GM18861 (cell line): Measurements from ENCODE around the gene RP2.

Experiments used
- ATAC-seq: cut with Tn5 transposase; IDR thresholded peaks from one replicate; pipeline ENCODE4 v1.9.1; 2021; ENCODE audit not compliant: unreplicated experiment

Gene RP2

DNA sequence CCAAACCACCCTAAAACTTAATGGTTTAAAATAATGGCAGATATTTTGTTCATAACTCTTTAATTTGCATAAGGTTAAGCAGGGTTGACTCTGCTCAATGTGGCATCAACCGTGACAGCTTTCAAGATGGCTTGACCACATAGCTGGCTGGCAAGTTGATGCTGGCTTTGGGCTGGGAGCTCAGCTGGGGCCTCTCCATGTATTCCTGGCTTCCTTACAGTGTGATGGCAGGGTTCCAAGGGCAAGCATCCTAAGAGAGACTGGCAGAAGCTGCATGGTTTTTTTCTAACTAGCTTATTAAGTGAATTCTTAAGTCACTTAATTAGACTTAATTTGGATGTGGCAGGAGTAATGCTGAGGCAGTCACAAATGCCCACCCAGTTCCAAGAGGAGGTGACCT, 4.5 kb downstream of the RP2 start:
- ATAC-seq = peak; percentile 28

DNA sequence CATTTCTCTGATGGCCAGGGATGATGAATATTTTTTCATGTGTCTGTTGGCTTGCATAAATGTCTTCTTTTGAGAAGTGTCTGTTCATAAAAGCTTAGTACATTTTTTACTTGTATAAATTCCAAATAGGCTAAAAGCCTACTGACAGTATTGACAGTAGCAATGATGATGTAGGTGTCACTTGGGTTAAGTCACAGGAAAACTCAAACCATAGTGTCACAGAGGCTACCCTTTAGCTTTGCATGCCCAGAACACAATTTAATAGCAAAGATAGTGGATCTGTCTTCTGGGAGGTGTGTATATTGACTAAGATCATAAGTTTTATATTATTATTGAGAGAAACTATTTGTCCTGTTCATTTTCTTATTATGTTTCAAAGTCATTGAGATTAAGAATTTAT, 8.1 kb downstream of the RP2 start:
- no peak for ATAC-seq

DNA sequence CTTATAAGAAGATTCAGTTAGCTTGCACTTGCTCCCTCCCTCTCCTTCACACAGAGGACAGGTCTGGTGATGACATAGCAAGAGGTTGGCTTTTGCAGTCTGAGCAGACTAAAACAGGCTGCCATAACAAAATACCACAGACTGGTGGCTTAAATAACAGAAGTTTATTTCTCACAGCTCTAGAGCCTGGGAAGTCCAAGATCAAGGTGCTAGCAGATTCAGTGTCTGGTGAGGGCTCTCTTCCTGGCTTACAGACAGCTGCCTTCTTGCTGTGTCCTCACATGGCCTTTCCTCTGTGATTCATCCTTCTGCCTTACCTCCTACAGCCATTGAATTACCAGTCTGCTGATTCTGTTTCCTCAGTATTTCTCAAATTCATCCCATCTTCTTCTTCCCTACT, 13.1 kb downstream of the RP2 start:
- ATAC-seq = no peak

DNA sequence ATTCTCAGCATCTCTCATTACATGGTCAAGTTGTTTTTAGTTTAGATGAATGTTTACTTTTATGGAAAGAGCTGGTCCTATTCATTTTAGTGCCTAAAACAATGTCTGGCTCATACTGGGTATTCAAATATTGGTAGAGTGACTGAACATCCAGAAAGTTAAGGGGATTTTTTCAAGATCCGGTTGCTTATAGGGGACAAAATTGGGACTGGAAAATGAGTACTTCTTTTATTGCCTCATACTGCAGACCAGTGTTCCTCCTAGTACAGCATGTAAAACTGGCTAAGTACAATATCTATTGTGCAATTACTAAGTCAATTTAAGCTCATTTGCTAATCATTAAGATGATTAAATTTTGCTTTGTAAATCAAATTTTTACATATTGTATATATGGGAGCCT, 13.9 kb downstream of the RP2 start:
- ATAC-seq = no peak

DNA sequence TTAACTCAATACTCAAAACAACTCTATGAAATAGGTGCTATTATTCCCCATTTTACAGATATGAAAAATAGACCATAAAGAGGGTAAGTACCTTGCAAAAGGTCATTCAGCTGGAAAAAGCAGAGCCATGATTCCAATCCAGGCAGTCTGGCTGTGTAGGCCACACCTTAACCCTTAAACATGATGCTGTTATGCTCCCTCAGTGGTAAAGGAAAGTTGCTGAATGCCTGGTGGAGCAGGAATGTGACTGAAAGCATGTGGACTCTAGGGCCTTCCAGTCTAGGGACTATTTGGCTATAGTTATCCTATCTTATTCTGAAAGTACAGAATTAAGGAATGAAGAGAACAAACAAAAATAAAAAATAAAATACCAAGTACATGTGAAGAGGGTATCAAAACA, 19.6 kb downstream of the RP2 start:
- no peak for ATAC-seq

DNA sequence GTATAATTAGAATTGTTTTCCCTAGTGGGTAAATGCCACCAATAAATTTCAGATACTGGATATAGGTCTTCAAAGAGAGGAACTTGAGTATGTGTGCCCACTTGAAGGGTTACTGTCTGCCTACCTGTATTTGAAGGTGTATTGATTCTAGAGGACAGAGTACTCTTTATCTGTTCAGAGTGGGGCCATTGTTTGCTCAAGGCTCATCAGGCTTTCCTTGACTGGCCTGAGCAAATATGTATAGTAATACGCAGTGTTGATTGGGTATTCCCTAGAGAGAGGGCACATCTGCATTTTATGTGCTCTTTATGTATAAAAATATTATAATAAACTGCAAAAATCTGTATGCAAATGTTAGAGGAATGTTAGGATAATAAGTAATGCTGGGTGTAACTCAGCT, 23.7 kb downstream of the RP2 start:
- ATAC-seq = no peak

DNA sequence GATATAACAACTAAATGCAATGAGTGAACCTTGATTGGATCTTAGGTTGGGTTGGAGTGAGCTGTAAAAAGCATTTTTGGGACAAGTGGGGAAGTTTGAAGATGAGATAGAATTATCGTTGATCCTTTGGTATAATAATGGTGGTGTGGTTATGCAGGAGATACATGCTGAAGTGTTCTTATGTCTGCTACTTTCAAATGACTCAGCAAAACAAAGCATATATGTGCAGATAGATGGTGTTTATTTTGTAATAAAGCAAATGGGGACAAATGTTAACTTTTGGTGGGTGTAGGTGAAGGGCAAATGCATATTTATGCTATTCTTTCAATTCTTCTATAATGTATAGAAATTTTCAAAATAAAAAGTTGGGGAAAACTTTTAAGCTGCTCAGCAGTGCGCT, 26.2 kb downstream of the RP2 start:
- ATAC-seq = no peak

DNA sequence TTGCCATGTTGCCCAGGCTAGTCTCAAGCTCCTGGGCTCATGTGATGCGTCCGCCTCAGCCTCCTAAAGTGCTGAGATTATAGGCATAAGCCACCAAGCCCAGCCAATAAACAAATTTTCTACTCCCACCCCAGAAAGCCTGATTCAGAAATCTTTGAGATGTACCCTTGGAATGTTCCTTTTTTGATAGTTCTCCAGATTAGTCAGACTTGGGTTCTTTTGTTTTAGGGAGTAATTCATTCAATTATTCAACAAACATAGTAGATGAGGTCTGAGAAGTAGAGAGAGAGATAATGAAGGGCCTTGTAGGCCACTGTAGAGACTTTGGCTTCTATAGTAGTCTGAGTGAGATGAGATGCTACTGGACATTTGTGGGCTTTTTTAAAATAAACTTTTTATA, 27.8 kb downstream of the RP2 start:
- no peak for ATAC-seq

DNA sequence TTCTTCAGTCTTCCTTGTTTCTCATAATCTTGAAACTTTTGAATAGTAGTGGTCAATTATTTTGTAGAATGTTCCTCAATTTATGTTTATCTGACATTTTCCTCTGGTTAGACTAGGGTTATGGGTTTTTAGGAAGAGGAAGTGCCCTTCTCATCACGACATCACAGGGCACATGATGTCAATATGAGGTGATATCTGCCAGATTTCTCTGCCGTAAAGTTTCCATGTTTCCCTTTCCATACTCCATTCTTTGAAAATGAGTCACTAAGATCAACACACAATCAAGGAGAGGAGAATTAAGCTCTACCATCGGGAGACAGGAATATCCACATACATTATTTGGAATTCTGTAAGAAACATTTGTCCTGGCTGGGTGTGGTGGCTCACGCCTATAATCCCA, 28.4 kb downstream of the RP2 start:
- ATAC-seq = no peak

DNA sequence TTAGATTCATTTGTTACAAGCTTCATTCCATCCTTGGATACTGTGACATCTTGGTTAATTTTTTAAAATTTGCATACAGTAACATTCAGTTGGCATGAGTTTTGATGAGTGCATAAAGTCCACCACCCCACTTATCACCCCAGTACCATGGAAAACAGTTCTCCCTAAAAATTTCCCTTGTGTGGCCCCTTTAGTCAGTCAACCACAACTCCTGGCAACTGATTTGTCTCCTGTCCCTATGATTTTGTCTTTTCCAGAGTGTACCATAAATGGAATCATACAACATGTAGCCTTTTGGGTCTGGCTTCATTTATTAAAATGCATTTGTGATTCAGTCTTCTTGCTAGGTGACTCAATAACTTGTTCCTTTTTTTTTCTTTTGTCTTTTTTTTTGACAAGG, 29.9 kb downstream of the RP2 start:
- no peak for ATAC-seq

DNA sequence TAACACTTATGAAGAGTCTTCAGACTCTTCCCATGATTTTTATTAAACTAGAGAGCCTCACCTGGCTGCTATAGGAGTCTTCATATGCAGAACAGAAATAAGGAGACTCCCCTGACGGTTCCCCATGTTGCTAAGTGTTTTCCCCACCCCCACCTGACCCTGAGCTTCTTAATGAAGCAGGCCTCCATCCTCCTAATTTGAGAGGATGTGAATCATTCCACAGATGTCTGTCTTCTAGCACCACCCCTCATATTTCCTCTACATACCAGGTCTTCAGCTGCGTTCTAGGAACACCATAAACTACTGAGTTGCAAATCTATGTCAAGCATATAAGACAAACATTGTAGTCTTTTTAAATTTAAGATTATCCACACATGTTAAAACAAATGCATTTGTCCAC, 36.9 kb downstream of the RP2 start:
- no peak for ATAC-seq

DNA sequence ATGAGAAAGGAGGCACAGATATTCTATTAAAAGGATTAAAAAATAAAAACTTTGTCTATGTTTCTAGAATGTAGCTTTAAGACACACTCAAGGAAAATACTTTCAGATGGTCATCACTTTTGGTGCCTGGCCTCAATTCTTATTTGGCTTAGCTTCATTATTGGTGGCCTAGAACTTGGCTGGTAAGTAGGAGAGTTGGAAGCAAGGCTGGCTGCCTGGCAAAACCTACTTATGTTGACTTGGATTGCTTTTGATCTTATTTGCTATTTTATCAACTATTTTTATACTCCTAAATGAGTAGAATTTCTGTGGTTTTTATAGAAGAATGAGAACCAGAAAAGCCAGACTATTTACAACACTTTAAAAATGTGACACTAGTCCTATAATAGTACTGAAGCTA, 40.1 kb downstream of the RP2 start:
- ATAC-seq = no peak

DNA sequence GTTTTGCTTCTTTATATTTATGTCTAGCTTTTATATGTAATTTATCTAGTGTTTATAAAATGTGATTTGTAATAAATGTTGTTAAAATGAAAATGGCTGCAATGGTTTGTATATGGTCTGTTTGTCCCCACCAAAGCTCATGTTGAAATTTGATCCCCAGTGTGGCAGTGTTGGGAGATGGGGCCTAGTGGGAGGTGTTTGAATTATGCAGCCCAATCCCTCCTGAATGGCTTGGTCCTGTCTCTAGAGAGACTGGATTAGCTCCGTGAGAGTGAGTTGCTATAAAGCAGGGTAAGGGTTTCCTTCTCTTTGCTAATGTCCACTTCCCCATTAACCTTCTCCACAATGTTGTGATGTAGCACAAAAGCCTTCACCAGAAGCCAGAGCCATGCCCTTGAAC, 45.4 kb downstream of the RP2 start:
- ATAC-seq = no peak

DNA sequence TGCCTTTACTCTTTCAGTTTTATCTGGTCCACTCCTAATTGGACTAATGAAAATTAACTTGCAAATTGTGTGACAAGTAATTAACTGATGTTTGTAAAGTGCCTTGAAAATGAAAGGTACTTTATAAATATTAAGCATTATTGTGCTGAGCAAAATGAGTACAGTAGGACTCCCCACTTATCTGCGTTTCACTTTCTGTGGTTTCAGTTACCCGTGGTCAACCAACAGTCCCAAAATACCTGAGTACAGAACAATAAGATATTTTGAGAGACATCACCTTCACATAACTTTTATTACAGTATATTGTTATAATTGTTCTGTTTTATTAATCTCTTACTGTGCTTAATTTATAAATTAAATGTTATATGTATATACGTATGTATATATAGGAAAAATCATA, 48.0 kb downstream of the RP2 start:
- ATAC-seq = no peak

DNA sequence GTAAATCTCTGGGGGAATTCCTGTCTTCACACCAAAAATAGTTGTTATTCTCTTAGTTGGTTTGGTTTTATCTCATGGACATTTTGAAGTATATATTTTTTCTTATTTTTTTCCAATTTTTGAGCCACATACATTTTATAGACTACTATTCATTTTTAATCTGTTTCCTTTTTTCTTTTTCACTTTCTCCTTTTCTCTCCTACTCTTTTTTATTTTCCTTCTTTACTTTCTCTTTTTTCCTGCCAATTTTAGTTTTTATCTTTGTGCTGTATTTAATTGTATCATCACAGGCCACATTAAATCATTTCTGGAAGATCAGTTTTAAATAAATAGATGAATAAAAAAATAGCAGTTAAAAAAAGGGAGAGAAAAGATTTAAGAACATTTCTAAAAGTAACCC, 61.4 kb downstream of the RP2 start:
- ATAC-seq = no peak

DNA sequence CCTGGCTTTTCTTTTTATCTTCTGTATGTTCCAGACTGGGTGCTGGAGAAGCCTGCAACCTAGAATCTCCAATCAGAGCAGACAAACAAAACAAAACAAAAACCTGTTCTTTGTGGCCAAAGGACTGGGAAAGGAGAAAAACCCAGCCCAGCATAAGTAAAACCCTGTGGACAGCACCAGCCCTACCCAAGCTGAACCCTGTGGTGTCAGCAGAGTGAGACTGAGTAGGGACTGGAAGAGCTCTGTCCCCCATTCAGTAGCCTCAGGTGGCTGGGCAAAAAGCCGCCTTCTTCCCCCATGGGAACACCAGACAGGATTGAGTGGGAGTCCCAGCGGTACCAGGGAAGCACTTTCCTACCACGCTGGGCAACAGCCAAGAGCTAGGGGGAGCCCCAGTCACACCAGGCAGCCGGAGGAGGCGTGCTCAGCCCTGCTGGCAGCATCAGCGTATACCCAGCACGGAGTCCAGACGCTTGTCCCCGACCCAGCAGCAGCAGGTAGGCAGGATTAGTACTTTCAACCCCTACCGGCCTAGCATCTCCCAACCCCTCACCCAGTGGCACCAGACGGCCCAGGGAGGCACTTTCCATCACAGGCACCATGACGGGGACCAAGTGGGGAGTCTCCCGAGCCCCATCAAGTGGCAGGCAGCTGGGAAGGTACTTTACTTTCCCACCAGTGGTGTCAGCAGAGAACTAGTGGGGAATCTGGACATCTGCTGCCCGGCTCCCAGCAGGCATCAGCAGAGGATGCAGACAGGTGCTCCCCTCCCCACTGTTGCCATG, 66.8 kb downstream of the RP2 start:
- peak; percentile 74 for ATAC-seq

DNA sequence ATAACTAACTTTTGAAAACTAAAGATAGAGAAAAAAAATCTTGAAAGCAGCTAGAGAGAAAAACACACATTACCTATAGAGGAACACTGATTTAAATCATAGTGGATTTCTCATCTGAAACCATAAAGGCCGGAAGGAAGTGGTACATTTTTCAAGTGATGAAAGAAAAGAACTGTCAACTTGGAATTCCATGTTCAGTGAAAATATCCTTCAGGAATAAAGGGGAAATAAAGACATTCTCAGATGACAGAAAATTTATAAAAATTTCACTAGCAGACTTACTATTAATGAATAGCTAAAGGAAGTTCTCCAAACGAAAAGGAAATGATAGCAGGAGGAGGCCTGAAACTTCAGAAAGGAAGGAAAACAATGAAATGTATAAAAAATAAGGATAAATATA, 67.8 kb downstream of the RP2 start:
- ATAC-seq = no peak

DNA sequence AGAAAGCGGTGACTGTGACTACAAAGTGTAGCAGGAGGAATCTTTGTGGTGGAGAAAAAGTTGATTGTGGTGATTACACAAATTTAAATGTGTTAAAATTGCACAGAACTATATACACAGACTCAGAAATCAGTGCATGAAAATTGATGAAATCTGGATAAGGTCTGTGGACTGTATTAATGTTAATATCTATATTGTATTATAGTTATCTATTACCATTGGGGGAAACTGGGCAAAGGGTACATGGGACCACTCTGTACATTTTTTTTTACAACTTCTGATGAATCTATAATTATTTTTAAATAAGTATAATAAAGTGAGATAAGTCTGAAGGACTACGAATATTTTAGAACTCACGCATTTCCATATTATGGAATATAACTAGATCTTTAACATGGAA, 73.6 kb downstream of the RP2 start:
- no peak for ATAC-seq

DNA sequence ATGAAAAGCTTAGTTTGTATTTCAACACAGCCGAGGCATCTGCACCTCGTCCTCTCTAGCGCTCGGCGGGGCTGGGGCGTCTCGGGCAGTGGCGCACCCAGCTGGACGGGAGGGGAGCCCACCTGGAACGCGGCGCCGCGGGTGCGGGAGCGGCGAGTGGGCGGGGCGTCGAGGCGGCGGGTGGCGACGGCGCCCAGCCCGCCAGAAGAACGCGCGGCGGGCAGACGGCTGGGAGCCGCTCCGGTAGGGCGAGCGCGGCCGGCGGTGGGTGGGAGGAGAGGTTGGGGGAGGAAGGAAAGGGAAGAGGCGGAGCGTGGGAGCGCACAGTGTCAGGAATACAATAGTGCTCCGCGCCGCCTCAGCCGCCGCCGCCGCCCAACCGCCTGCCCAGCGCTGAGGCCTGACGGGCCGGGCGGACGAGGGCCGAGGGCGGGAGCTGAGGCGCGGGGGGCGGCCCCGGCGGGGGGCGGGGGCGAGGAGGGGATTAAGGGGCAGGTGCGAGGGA, 75.3 kb downstream of the RP2 start, which contains the start of gene JADE3:
JADE3 (plus strand) TSS at position 324 of the 505 bp plus-strand sequence. CDS start 72,474 bp downstream, outside the sequence.
- ATAC-seq = no peak

DNA sequence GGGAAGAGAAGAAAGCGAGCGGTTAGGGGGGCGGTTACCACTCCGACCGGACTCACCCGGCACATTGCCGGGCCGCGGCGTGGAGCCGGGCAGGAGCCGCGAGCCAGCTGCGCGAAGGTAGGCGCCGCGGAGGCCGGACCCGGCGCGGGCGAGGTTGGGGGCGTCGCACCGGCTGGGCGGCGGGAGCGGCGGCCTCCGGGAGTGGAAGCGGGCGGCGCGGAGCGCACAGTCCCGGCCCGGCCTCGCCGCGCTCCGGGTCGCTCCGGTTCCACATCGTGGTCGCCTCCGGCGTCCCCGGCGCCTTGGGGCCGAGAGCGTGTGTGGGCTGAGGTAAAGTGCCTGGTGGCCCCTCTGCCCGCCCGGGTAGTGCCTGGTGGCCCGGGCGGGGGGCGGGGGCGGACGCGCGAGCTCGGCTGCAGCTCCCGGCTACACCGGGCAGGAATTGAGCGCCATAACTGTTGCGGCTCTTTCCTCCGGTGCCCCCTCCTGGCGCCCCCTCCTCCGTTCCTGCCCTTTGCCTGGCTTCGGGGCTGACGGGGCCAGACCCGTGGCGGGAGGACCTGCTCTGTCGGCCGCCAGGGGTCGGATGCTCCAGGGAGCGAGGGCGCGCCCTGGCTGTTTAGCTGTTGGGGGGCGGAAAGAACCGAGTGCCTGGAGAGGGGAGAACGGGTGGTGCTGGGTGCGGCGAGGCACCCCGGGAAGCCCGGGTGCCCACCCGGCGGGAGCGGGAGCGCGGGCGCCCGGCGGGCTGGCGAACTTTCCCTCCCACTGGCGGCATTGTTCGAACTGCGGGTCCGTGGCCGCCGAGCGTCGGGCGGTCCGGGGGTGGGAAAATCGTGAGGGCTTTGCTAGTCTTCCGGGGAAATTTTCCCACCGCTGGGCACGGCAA, 76.0 kb downstream of the RP2 start:
- no peak for ATAC-seq

DNA sequence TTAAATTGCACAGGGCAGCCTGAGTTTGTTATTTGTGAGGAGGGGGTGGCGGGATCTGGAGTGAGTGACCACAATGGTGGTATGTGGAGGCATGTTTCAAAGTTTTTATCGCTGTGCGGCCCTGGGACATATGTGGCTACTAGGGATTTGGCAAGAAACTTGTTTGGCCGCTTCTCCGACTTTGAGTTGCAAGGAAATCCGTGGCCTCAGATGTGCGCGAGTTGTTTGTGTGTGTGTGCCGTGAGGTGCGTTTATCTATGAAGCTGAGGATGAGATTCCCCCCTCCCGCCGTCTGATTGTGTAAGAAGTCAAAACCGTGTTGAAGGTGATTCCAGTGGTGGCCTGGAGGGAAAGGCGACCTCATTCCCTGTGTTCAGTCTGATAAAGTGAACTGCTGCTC, 76.8 kb downstream of the RP2 start:
- ATAC-seq = no peak

DNA sequence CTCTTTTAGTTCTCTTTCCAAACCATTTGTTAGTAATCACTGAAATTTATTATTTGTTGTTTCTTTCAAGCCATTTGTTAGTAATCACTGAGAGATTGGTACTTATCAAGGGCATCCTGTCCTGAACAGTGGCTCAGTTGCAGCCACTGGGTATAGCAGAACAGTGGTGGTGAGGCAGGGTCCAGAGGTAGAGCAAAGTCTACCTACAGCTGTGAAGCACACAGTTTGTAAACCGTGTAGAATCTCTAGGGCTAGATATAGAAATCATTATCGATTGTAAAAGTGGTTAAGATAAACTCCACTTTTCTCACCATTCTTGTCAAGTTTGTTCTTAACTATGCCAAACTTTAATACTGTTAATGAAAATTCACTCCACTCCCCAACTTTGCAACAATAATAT, 79.4 kb downstream of the RP2 start:
- ATAC-seq = no peak
